ENCODE measurements around the gene MAN2B1.
"Not testable (repeated sequence)": the region's sequence is repeated elsewhere in the genome, so short reads cannot be mapped to it uniquely, and the experiment has no call there.

- not testable (repeated sequence) for TF ChIP-seq CTCF, POLR2A, EP300 (IDR thresholded peaks at IDR 0.05)
Measured at GRCh38 chr19:12678039-12678438, 11.5 kb upstream of the MAN2B1 start.
